Astrocyte (in vitro differentiated cells and primary cell): Measurements from ENCODE around the gene LMO7. TPM values are rescaled to one million over a fixed set of nuclear protein-coding genes. Genes with fewer than 3 reads are reported as not detected.

ENCODE experiments used
- DNase-seq: peaks from one replicate; pipeline ENCODE4 v3.0.0-alpha.2; 2010; ENCODE audit warnings: low read depth
- FAIRE-seq: peaks from 2 replicates; lab custom pipeline; 2011; peaks lifted over from hg19 to GRCh38; lab: Jason Lieb, UNC
- H2AFZ ChIP-seq: 2 replicates; pipeline ENCODE4 v1.6.0; 2012; ENCODE audit warnings: low read depth, low read length, inconsistent platforms
- H3K27ac ChIP-seq: 2 replicates; pipeline ENCODE4 v1.5.1; 2011; ENCODE audit warnings: low read depth, low read length, inconsistent platforms
- H3K27me3 ChIP-seq: 2 replicates; pipeline ENCODE4 v1.6.0; 2011; ENCODE audit warnings: low read length, inconsistent platforms; ENCODE audit not compliant: insufficient read depth
- H3K36me3 ChIP-seq: 2 replicates; pipeline ENCODE4 v1.5.1; 2011; ENCODE audit warnings: low read length, inconsistent platforms; ENCODE audit not compliant: insufficient read depth
- H3K4me1 ChIP-seq: 2 replicates; pipeline ENCODE4 v1.5.1; 2011; ENCODE audit warnings: low read length, inconsistent platforms; ENCODE audit not compliant: insufficient read depth
- H3K4me2 ChIP-seq: 2 replicates; pipeline ENCODE4 v1.6.0; 2012; ENCODE audit warnings: low read length, inconsistent platforms
- H3K4me3 ChIP-seq: 2 replicates; pipeline ENCODE4 v1.5.1; 2011; ENCODE audit warnings: low read depth, mild to moderate bottlenecking, low read length, inconsistent platforms; ENCODE audit not compliant: insufficient read depth
- H3K79me2 ChIP-seq: 2 replicates; pipeline ENCODE4 v1.6.0; 2012; ENCODE audit warnings: mild to moderate bottlenecking, low read length, inconsistent platforms; ENCODE audit not compliant: insufficient read depth
- H3K9ac ChIP-seq: 2 replicates; pipeline ENCODE4 v1.6.0; 2012; ENCODE audit warnings: mild to moderate bottlenecking, low read length, inconsistent platforms
- H3K9me3 ChIP-seq: 2 replicates; pipeline ENCODE4 v1.5.1; 2012; ENCODE audit warnings: low read depth, mild to moderate bottlenecking, low read length, inconsistent platforms; ENCODE audit not compliant: insufficient read depth
- H4K20me1 ChIP-seq: 2 replicates; pipeline ENCODE4 v1.6.0; 2012; ENCODE audit warnings: low read length, inconsistent platforms; ENCODE audit not compliant: insufficient read depth
- H3K27ac Mint-ChIP-seq: one replicate; pipeline ENCODE4 v1.8.0; 2021; ENCODE audit warnings: mild to moderate bottlenecking, mixed read lengths; ENCODE audit not compliant: unreplicated experiment
- H3K27me3 Mint-ChIP-seq: one replicate; pipeline ENCODE4 v1.8.0; 2021; ENCODE audit warnings: low read depth, mixed read lengths; ENCODE audit not compliant: unreplicated experiment
- H3K36me3 Mint-ChIP-seq: one replicate; pipeline ENCODE4 v1.8.0; 2021; ENCODE audit warnings: low read depth, mixed read lengths; ENCODE audit not compliant: unreplicated experiment
- H3K4me1 Mint-ChIP-seq: one replicate; pipeline ENCODE4 v1.8.0; 2021; ENCODE audit warnings: low read depth, mixed read lengths; ENCODE audit not compliant: unreplicated experiment
- H3K4me3 Mint-ChIP-seq: one replicate; pipeline ENCODE4 v1.8.0; 2021; ENCODE audit warnings: mild to moderate bottlenecking, moderate library complexity, mixed read lengths; ENCODE audit not compliant: unreplicated experiment
- H3K9me3 Mint-ChIP-seq: one replicate; pipeline ENCODE4 v1.8.0; 2021; ENCODE audit warnings: mild to moderate bottlenecking, mixed read lengths; ENCODE audit not compliant: unreplicated experiment
- EZH2 ChIP-seq: IDR thresholded peaks from 2 replicates; pipeline ENCODE4 v1.6.1; 2012; ENCODE audit warnings: mild to moderate bottlenecking, low read length, inconsistent platforms; ENCODE audit not compliant: insufficient read depth
- total RNA-seq: library from RNA; stranded (reverse); gene quantifications from 2 replicates; pipeline ENCODE4 v1.2.1, GENCODE V29; 2021
- TF ChIP-seq, protein P1 (sequence below): IDR thresholded peaks from 2 replicates; pipeline ENCODE4 v1.5.1; 2011; ENCODE audit warnings: low read depth, mild to moderate bottlenecking, inconsistent platforms, low read length, moderate library complexity; ENCODE audit not compliant: insufficient read depth

Gene LMO7
- total RNA-seq, 1 donor from 2014 or later, result 52.2 TPM

DNA sequence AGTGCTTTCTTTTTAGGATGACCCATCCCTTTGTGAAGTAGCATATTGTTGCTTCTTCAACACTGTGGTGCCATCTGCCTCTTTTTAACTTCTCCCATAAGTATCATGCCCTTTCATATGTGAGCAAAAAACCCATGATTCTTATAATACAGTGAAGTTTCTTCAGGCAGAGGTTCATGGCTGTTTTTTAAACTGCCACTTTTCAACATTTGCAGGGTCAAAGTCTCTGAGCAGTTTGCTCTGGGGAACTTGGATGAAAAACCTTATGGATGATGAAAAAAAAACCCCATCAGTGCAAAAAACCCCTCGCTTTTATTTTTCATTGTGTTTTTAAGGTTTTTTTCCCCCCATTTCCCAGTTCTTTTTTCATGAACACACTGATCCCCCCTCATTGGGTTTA, 158.5 kb downstream of the LMO7 start:
- Histone ChIP-seq H3K4me3 (no peak overlapping the region), H3K4me2 (no peak overlapping the region), H3K4me1 (peaks cover 25% of the 10 kb centered on the region), H3K36me3 (peaks cover 27% of the 10 kb centered on the region), H3K27ac (no peak overlapping the region), H3K9me3 (no peaks in the 10 kb centered on the region), H3K9ac (no peak overlapping the region), H3K27me3 (no peaks in the 10 kb centered on the region), H3K79me2 (peaks cover 69% of the 10 kb centered on the region), H2AFZ (no peak overlapping the region), H4K20me1 (peaks cover 44% of the 10 kb centered on the region)
- peaks cover 10% of the 10 kb centered on the region for H3K36me3 Mint-ChIP-seq
- peaks cover 13% of the 10 kb centered on the region for H3K4me1 Mint-ChIP-seq
- TF ChIP-seq, protein P1, sequence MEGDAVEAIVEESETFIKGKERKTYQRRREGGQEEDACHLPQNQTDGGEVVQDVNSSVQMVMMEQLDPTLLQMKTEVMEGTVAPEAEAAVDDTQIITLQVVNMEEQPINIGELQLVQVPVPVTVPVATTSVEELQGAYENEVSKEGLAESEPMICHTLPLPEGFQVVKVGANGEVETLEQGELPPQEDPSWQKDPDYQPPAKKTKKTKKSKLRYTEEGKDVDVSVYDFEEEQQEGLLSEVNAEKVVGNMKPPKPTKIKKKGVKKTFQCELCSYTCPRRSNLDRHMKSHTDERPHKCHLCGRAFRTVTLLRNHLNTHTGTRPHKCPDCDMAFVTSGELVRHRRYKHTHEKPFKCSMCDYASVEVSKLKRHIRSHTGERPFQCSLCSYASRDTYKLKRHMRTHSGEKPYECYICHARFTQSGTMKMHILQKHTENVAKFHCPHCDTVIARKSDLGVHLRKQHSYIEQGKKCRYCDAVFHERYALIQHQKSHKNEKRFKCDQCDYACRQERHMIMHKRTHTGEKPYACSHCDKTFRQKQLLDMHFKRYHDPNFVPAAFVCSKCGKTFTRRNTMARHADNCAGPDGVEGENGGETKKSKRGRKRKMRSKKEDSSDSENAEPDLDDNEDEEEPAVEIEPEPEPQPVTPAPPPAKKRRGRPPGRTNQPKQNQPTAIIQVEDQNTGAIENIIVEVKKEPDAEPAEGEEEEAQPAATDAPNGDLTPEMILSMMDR, result no peak
- TF ChIP-seq EZH2, result no peak
- DNase-seq (no peak), FAIRE-seq (no peak)
- H3K27me3 Mint-ChIP-seq, result no peaks in the 10 kb centered on the region
- H3K27ac Mint-ChIP-seq, result no peak overlapping the region
- H3K9me3 Mint-ChIP-seq, result no peaks in the 10 kb centered on the region
- no peak overlapping the region for H3K4me3 Mint-ChIP-seq

DNA sequence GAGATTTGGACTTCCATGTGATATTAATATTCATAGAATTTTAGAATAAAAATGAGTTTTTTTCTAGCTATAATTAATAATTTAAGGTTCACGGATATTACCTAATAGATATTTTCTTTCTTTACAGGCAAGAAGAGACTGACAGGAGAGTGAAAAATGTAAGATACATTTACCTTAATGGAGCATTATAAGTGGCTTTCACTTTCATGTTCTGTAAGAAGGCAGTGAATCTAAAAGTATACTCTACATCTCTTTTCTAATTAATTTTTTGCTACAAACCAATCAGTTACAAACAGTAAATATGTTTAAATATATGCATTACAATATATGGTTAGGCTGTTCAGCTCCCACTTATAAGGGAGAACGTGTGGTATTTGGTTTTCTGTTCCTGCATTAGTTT, 159.1 kb downstream of the LMO7 start:
- Mint-ChIP-seq H3K4me3 (no peak overlapping the region), H3K27ac (no peak overlapping the region), H3K4me1 (peaks cover 11% of the 10 kb centered on the region), H3K36me3 (peaks cover 10% of the 10 kb centered on the region), H3K9me3 (no peaks in the 10 kb centered on the region), H3K27me3 (no peaks in the 10 kb centered on the region)
- no peak overlapping the region for H3K27ac ChIP-seq
- FAIRE-seq, result no peak
- no peak for DNase-seq
- H3K9me3 ChIP-seq, result no peaks in the 10 kb centered on the region
- peaks cover 32% of the 10 kb centered on the region for H3K36me3 ChIP-seq
- TF ChIP-seq, protein P1, result no peak
- TF ChIP-seq EZH2, result no peak
- H3K79me2 ChIP-seq, result peaks cover 62% of the 10 kb centered on the region
- peaks cover 38% of the 10 kb centered on the region for H4K20me1 ChIP-seq
- H3K4me2 ChIP-seq, result no peak overlapping the region
- H3K9ac ChIP-seq, result no peak overlapping the region
- H2AFZ ChIP-seq, result no peak overlapping the region
- H3K4me1 ChIP-seq, result peaks cover 20% of the 10 kb centered on the region
- no peaks in the 10 kb centered on the region for H3K27me3 ChIP-seq
- no peak overlapping the region for H3K4me3 ChIP-seq

DNA sequence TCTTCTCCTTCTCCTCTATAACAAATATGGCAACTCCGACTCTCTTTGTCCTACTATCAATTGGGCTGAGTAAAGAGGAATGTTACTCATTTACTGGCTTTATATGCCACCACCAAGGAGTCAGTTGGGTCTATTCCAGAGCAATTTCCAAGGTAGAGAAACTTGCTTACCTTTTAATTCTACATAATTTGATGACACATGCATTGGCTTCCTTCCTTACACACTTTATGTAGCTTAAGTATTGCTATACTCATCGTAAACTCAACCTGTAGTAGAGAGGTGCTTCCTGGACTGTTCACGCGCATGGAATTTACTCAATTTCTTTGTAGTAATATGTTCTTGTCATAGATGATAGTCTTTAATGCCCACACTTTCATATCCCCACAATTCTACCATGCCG, 160.7 kb downstream of the LMO7 start:
- Histone ChIP-seq H3K27ac (no peak overlapping the region), H3K79me2 (peaks cover 47% of the 10 kb centered on the region), H4K20me1 (peaks cover 23% of the 10 kb centered on the region), H3K4me1 (peaks cover 20% of the 10 kb centered on the region), H3K9ac (no peak overlapping the region), H3K9me3 (no peaks in the 10 kb centered on the region), H3K4me3 (no peak overlapping the region), H2AFZ (no peak overlapping the region), H3K27me3 (no peaks in the 10 kb centered on the region), H3K4me2 (no peak overlapping the region), H3K36me3 (peaks cover 44% of the 10 kb centered on the region)
- Mint-ChIP-seq H3K27ac (no peak overlapping the region), H3K9me3 (no peaks in the 10 kb centered on the region), H3K4me3 (no peak overlapping the region), H3K36me3 (peaks cover 12% of the 10 kb centered on the region), H3K27me3 (no peaks in the 10 kb centered on the region), H3K4me1 (peaks cover 11% of the 10 kb centered on the region)
- TF ChIP-seq, protein P1, result no peak
- TF ChIP-seq EZH2, result no peak
- no peak for FAIRE-seq
- no peak for DNase-seq
